IPS-15b (cell line): ENCODE data around the gene ZNF800.

Experiments
- H3K27me3 ChIP-seq: one replicate; pipeline ENCODE4 v1.6.1; 2013; ENCODE audit warnings: low read length; ENCODE audit not compliant: control insufficient read depth, insufficient read depth
- H3K36me3 ChIP-seq: one replicate; pipeline ENCODE4 v1.6.1; 2013; ENCODE audit warnings: low read length; ENCODE audit not compliant: control insufficient read depth, insufficient read depth
- H3K4me1 ChIP-seq: one replicate; pipeline ENCODE4 v1.6.1; 2013; ENCODE audit warnings: mild to moderate bottlenecking, low read length; ENCODE audit not compliant: control insufficient read depth, insufficient read depth
- H3K4me3 ChIP-seq: one replicate; pipeline ENCODE4 v1.5.1; 2013; ENCODE audit warnings: low read depth, low read length
- H3K9ac ChIP-seq: one replicate; pipeline ENCODE4 v1.6.1; 2013; ENCODE audit warnings: low read depth, mild to moderate bottlenecking, low read length
- H3K9me3 ChIP-seq: one replicate; pipeline ENCODE4 v1.6.1; 2013; ENCODE audit warnings: mild to moderate bottlenecking, low read length; ENCODE audit not compliant: control insufficient read depth, insufficient read depth

ZNF800 gene

GRCh38 chr7:127365164-127365956 lies 27.1 kb downstream of the ZNF800 start:
- H3K4me3 ChIP-seq = no peak overlapping the region
- H3K36me3 ChIP-seq = no peaks in the 10 kb centered on the region
- H3K9me3 ChIP-seq = no peaks in the 10 kb centered on the region
- H3K4me1 ChIP-seq = no peaks in the 10 kb centered on the region
- H3K9ac ChIP-seq = no peak overlapping the region
- no peaks in the 10 kb centered on the region for H3K27me3 ChIP-seq

GRCh38 chr7:127362364-127363027 lies 30.0 kb downstream of the ZNF800 start:
- Histone ChIP-seq H3K4me3 (no peak overlapping the region), H3K27me3 (no peaks in the 10 kb centered on the region), H3K36me3 (no peaks in the 10 kb centered on the region), H3K9me3 (no peaks in the 10 kb centered on the region), H3K4me1 (no peaks in the 10 kb centered on the region), H3K9ac (no peak overlapping the region)

- no peaks in the 10 kb centered on the region for H3K27me3 ChIP-seq
- no peak overlapping the region for H3K4me3 ChIP-seq
- no peak overlapping the region for H3K9ac ChIP-seq
- H3K4me1 ChIP-seq = no peaks in the 10 kb centered on the region
- H3K36me3 ChIP-seq = no peaks in the 10 kb centered on the region
- H3K9me3 ChIP-seq = no peaks in the 10 kb centered on the region
Observed at GRCh38 chr7:127361736-127362135, 30.8 kb downstream of the ZNF800 start.

GRCh38 chr7:127359011-127359410 lies 33.5 kb downstream of the ZNF800 start:
- H3K9me3 ChIP-seq = no peaks in the 10 kb centered on the region
- no peaks in the 10 kb centered on the region for H3K27me3 ChIP-seq
- no peaks in the 10 kb centered on the region for H3K4me1 ChIP-seq
- H3K36me3 ChIP-seq = no peaks in the 10 kb centered on the region
- H3K4me3 ChIP-seq = no peak overlapping the region
- no peak overlapping the region for H3K9ac ChIP-seq

- H3K9ac ChIP-seq = no peak overlapping the region
- H3K36me3 ChIP-seq = no peaks in the 10 kb centered on the region
- no peak overlapping the region for H3K4me3 ChIP-seq
Observed at GRCh38 chr7:127353897-127354296, 38.6 kb downstream of the ZNF800 start.

GRCh38 chr7:127350586-127350985 lies 41.9 kb downstream of the ZNF800 start:
- no peaks in the 10 kb centered on the region for H3K9me3 ChIP-seq
- H3K36me3 ChIP-seq = no peaks in the 10 kb centered on the region
- no peaks in the 10 kb centered on the region for H3K4me1 ChIP-seq
- H3K4me3 ChIP-seq = no peak overlapping the region
- no peak overlapping the region for H3K9ac ChIP-seq
- peaks cover 46% of the 10 kb centered on the region for H3K27me3 ChIP-seq

More at GRCh38 chr7:127353897-127354296, 38.6 kb downstream of the ZNF800 start:
- no peaks in the 10 kb centered on the region for H3K4me1 ChIP-seq
- peaks cover 15% of the 10 kb centered on the region for H3K27me3 ChIP-seq
- no peaks in the 10 kb centered on the region for H3K9me3 ChIP-seq

GRCh38 chr7:127349881-127350280 lies 42.6 kb downstream of the ZNF800 start:
- Histone ChIP-seq H3K27me3 (peaks cover 50% of the 10 kb centered on the region), H3K36me3 (no peaks in the 10 kb centered on the region), H3K9me3 (no peaks in the 10 kb centered on the region), H3K9ac (no peak overlapping the region), H3K4me1 (no peaks in the 10 kb centered on the region), H3K4me3 (no peak overlapping the region)

- no peaks in the 10 kb centered on the region for H3K4me1 ChIP-seq
- H3K27me3 ChIP-seq = peaks cover 50% of the 10 kb centered on the region
- peak overlapping the region; percentile 38 for H3K4me3 ChIP-seq
- no peak overlapping the region for H3K9ac ChIP-seq
- H3K36me3 ChIP-seq = no peaks in the 10 kb centered on the region
- no peaks in the 10 kb centered on the region for H3K9me3 ChIP-seq
Observed at GRCh38 chr7:127348247-127348631, 44.3 kb downstream of the ZNF800 start.

GRCh38 chr7:127347567-127348246 lies 44.8 kb downstream of the ZNF800 start:
- Histone ChIP-seq H3K9me3 (no peaks in the 10 kb centered on the region), H3K4me3 (peak overlapping the region; percentile 38), H3K36me3 (no peaks in the 10 kb centered on the region), H3K9ac (no peak overlapping the region), H3K27me3 (peaks cover 50% of the 10 kb centered on the region), H3K4me1 (no peaks in the 10 kb centered on the region)

- H3K36me3 ChIP-seq = no peaks in the 10 kb centered on the region
- H3K9me3 ChIP-seq = no peaks in the 10 kb centered on the region
- H3K4me3 ChIP-seq = no peak overlapping the region
- H3K4me1 ChIP-seq = no peaks in the 10 kb centered on the region
- no peak overlapping the region for H3K9ac ChIP-seq
- peaks cover 50% of the 10 kb centered on the region for H3K27me3 ChIP-seq
Observed at GRCh38 chr7:127346575-127347256, 45.8 kb downstream of the ZNF800 start.

- no peak overlapping the region for H3K9ac ChIP-seq
- peaks cover 24% of the 10 kb centered on the region for H3K27me3 ChIP-seq
- H3K9me3 ChIP-seq = no peaks in the 10 kb centered on the region
- H3K4me3 ChIP-seq = no peak overlapping the region
- no peaks in the 10 kb centered on the region for H3K36me3 ChIP-seq
- H3K4me1 ChIP-seq = no peaks in the 10 kb centered on the region
Observed at GRCh38 chr7:127342596-127342995, 49.9 kb downstream of the ZNF800 start.
